Suppressor macrophage treated with lipopolysaccharide for 1 hour (primary cell): ENCODE results near the gene SLX4IP.
A peak's percentile ranks its signal among the peaks of the same experiment; 100 is the strongest.

Source experiments
- DNase-seq, 3 donors: peaks; one replicate each; pipeline ENCODE4 v3.0.0-alpha.2; 2020 to 2022

SLX4IP gene

DNA sequence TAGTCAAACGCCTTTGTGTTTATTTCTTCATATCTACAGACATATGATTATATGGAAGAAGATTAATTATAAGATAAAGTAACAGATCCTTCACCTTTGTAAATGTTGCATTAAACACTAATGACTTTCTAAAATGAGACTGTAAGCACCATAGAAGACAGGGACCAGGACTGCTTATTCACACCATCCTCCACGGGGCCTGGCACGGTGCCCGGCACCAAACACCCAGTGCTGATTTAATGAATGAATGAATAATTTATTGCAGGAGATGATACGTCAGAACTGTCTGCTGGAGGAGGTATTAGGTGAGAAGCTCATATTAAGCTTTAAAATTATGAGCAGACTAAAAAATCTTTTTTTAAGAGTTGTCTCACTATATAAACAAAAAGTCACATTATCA lies 88.3 kb downstream of the SLX4IP start:
- DNase-seq: no peak

- DNase-seq: no peak
Measured at GRCh38 chr20:10524034-10524476, 89.0 kb downstream of the SLX4IP start.

- no peak for DNase-seq
Measured at GRCh38 chr20:10524643-10525042, 89.5 kb downstream of the SLX4IP start.

DNA sequence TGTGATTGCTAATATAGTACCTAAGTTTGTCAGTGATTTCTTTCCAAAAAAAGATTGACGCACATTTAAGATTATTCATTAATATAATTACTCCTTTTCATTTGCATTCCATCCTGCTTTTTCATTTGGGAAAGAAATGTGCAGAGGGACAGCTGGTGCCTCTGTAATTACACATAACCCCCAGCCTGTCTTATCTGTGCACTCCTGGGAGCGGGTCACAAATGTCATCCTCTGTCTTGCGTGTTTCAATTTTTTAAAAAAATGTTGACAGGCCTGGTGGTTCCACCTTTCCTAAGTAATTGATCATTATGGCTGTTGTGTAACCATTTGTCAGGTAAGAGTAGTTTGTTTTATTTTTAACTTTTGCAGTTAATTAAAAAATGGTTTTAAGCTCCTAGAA lies 92.7 kb downstream of the SLX4IP start:
- no peak for DNase-seq

DNA sequence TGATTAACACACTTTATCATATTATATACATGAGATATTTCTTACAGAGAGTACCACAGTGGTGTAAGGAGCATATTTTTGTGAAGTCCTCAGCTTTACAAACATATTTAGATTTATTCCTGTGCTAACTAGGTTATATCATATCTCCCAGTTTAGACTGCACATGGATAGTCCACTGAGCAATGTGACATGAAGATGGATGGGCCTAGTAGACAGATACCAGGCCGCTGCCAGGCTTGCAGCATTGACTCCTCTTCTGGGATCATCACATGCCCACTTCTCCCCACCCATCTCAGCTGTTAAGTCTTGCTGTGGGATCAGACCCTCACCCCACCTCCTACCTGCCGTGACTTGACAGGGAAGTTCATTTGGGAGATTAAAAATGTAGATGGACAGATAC lies 95.8 kb downstream of the SLX4IP start:
- DNase-seq: no peak

DNA sequence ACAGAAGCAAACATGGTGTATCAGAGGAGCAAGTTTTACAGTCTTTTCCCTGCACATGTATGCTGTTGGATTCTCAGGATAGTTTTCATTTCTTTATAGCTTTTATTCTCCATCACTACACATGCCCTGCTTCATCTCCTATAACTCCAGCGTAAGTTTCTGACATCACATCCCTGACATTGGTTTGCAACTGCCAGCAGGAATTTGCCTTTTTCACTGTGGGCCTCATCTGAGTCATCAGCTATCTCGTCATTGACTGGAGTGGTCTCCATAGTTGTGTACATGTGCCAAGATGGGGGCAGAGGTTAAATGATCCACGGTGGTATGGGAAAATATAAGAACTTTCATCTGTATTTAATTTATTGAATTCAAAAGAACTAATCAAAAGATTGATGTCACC lies 96.7 kb downstream of the SLX4IP start:
- no peak for DNase-seq

GRCh38 chr20:10532361-10532760 lies 97.3 kb downstream of the SLX4IP start:
- DNase-seq: no peak

DNA sequence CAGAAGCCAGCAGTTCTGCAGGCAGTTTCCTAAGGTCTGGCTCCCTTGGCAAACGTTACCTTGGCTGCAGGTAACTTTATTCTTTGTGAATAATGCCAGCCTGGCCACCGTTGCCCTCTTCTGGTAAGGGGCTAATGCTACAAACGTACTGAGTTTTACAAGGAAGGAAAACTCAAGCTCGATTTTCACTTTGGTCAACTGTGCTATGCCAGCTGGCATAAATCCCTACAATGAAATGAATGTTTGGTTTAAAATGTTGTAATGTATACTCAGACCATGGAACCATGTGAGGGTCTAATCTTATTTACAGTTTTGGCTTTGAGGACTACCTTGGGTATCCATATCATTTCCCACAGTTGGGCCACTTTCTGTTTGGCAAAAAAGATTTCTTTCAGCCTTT lies 101.4 kb downstream of the SLX4IP start:
- peak in 1 of 3 donors; percentile 33 for DNase-seq

- DNase-seq: no peak
Measured at GRCh38 chr20:10537850-10538480, 102.9 kb downstream of the SLX4IP start.

DNA sequence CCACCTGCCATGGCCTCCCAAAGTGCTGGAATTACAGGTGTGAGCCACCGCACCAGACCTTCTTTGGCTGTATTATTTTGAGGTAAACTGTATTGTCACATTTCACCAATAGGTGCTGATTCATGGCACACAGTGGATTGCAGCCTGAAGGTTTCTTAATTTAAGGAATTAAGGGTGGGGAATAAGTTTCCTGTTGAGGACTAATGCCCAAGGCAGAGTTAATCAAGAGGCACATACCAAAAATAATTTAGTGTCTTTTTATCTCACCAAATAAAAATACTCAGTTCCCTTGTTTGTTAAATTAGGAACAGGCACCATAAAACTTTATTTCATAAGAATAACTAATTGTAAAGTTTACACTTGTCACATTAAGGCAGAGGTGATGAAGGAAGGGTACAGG lies 103.7 kb downstream of the SLX4IP start:
- no peak for DNase-seq

GRCh38 chr20:10539818-10540553 lies 104.9 kb downstream of the SLX4IP start:
- DNase-seq: no peak

DNA sequence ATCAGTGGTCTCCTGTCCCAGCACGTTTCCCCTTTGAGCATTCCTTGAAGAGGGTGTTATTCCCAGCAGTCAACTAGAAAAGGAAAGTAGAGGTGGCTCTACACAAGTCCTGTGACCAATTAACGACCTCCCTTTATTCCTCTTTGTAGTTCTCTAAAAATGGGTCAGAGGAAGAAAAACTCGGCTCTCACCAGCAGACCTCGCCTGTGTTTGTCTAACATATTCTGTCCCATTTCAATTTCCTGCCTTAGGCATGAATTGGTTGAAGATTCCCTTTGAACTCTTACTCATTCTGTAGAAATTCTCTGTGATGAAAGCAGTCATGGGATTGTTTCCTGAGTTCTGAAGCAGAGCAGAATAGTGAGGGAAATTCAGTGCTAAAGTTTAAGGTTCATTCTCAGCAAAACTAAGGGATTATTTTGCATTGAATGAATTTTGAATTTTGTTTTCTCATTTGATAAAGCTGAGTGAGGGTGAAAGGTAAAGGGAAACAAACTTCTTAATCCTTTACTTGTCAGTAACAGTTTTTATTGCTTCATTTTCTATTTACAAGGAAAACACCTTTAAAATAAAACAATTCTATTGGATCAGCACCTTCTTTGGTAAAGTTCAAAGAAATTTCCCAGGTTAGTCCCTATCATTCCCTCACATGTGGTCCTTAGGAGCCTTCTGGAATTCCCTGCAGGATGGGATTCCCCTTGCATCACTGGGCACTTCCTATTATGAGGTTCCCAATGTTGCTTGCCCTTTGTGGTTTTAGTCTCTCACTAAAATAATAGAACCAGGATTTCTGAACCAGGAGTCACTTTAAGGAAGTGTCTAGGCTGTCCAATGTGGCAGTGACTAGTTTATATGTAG lies 105.8 kb downstream of the SLX4IP start:
- DNase-seq: peak; percentile 89 to 97 (median 97)

DNA sequence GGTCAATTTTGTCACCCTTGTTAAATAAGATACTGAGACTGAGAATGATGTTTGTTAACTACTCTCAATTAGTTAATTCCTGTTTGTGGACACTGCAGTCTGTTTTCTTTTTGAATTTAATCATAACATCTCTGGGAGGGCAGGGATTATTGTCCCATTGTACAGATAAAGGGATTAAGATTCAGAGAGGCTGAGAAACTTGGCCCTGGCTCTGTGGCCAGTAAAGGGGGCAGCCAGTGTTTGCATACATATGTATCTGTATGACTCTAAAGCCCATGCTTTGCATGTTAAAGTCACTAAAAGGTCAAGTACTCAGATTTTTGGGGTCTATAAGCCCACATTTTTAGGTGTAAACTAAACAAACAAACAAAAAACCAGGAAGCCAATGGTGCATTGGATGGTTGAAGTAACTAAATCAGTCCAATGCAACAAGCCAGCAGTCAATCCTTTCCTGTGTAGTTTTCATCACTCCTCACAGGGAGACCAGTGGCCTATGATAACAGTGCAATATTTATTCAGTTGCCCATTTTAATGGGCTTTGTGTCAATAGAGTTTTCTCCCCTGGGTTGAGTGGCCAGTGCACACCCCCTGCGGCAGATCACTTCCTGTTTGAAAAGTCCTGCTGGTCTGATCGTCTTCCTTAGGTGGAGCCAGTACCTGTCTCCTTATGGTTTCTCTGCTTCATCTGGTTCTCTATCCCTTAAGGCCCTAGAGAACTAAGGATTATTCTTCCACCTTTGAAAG lies 106.7 kb downstream of the SLX4IP start:
- no peak for DNase-seq

- DNase-seq: no peak
Measured at GRCh38 chr20:10542442-10542841, 107.3 kb downstream of the SLX4IP start.

DNA sequence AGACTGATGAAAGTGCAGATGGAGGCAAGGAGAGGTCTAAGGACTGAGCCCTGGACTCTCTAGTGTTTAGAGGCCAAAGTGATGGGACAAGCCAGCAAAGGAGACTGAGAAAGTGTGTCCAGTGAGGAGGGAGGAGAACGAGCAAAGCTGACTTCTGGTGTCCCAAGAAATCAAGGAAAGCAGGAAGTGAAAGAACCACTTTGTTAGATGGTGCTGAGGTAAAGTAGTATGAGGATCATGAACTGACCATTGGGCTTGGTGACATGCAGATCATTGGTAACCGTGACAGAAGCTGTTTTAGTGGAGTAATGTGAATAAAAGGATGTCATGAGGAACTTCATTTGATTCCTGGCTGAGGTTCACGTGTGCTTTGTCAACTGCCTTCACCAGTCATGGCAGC lies 108.4 kb downstream of the SLX4IP start:
- no peak for DNase-seq

- DNase-seq: no peak
Measured at GRCh38 chr20:10547276-10548114, 112.4 kb downstream of the SLX4IP start.

- DNase-seq: no peak
Measured at GRCh38 chr20:10549511-10549910, 114.4 kb downstream of the SLX4IP start.

- peak in 1 of 3 donors; percentile 55 for DNase-seq
Measured at GRCh38 chr20:10550204-10551118, 115.4 kb downstream of the SLX4IP start.

DNA sequence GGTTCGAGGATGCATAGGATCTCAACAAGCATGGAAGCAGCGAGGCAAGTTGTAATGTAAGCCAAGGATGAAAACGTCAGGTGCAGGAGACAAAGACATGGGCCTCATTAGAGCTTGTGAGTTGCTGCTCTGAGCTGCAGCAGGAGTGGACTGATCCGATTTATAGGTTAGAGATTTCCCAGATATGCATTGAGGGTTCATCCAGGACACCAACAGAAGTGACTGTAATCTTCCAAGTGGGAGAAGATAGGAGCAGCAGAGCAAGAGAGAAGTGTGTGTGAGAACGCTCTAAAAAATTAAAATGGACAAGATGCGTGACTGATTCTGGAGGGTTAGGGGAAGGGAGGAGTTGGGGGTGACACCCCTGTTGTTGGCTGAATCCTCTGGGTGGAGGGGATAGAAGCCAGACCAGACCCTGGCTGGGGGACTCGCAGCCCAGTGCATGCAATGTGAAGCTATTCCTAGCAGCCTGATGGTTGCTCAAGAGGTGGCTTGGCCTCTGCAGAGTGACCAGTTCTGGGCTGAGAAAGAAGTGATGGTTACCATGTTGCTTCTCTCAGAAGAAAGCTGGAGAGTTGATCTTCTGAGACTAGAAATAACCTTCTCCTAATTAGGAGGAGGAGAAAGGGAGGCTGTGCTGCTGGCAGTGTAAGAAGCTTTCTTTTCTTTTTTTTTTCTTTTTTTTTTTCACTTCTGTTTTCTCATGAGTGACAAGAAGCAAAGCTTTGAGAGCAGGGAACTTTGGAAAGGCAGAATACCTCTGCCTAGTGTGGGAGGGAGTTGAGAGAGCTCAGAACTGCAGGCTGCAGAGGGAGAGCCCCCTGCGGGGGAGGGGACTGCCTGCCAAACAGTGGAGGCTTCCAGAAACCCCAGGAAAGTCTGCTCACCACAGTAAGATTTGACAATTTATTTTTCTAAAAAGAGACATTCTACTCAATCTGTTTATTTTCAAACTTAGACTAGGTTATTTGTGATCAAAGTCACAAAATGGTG lies 116.9 kb downstream of the SLX4IP start:
- peak; percentile 80 to 87 (median 85) for DNase-seq
